CD14-positive monocyte (primary cell): Measurements from ENCODE around the gene NEK10. TPM values are rescaled to one million over a fixed set of nuclear protein-coding genes. Genes with fewer than 3 reads are reported as not detected.

Source experiments
- DNase-seq, 3 donors: peaks; one replicate each; pipeline ENCODE4 v3.0.0-alpha.2; 2011 to 2022
- H2AFZ ChIP-seq: 2 replicates; pipeline ENCODE4 v1.6.0; 2012; ENCODE audit warnings: mild to moderate bottlenecking, low read depth, low read length, inconsistent platforms; ENCODE audit not compliant: insufficient read depth, poor library complexity, severe bottlenecking
- H3K27ac ChIP-seq, 2 donors: 1 replicate in 1 of 2; 2 replicates in 1 of 2; pipeline ENCODE4 v1.5.1; 2012 to 2013; ENCODE audit warnings: low read length in 2 of 2, control low read depth in 1 of 2, inconsistent platforms in 1 of 2, low read depth in 1 of 2, mild to moderate bottlenecking in 1 of 2
- H3K27me3 ChIP-seq, 2 donors: one replicate each; pipeline versions ENCODE4 v1.6.0 to v1.6.1; 2011 to 2013; ENCODE audit warnings: low read length in 2 of 2; ENCODE audit not compliant: control insufficient read depth in 2 of 2, insufficient read depth in 2 of 2
- H3K36me3 ChIP-seq, 2 donors: replicated peaks in 1 of 2; 1 replicate in 1 of 2; 2 replicates in 1 of 2; pipeline versions ENCODE4 v1.5.1 to v1.6.1; 2012 to 2013; ENCODE audit warnings: low read length in 2 of 2, control low read depth in 1 of 2, inconsistent platforms in 1 of 2, mild to moderate bottlenecking in 1 of 2; ENCODE audit not compliant: insufficient read depth in 2 of 2, control insufficient read depth in 1 of 2
- H3K4me1 ChIP-seq, 2 donors: 1 replicate in 1 of 2; 2 replicates in 1 of 2; pipeline versions ENCODE4 v1.5.1 to v1.6.1; 2012 to 2013; ENCODE audit warnings: low read length in 2 of 2, control low read depth in 1 of 2, inconsistent platforms in 1 of 2, mild to moderate bottlenecking in 1 of 2, moderate library complexity in 1 of 2; ENCODE audit not compliant: insufficient read depth in 2 of 2, control insufficient read depth in 1 of 2
- H3K4me2 ChIP-seq: replicated peaks from 2 replicates; pipeline ENCODE3; 2012; ENCODE audit warnings: low read length, moderate library complexity, mild to moderate bottlenecking; ENCODE audit not compliant: poor library complexity, severe bottlenecking; ENCODE audit errors: extremely low read depth
- H3K4me3 ChIP-seq, 3 experiments: fragments of 200-600 bp in 1 of 3; sonication (generic) in 1 of 3; replicated peaks in 1 of 3; 1 replicate in 2 of 3; 2 replicates in 1 of 3; pipeline ENCODE4 v1.5.1; 2011 to 2013; ENCODE audit warnings: low read length in 3 of 3, mild to moderate bottlenecking in 3 of 3, control low read depth in 2 of 3, low read depth in 2 of 3, inconsistent platforms in 1 of 3, moderate library complexity in 1 of 3
- H3K79me2 ChIP-seq: 2 replicates; pipeline ENCODE4 v1.6.0; 2012; ENCODE audit warnings: mild to moderate bottlenecking, control low read depth, inconsistent platforms, low read length, moderate library complexity; ENCODE audit not compliant: insufficient read depth
- H3K9ac ChIP-seq: 2 replicates; pipeline ENCODE4 v1.6.0; 2017; ENCODE audit warnings: low read length, mild to moderate bottlenecking; ENCODE audit not compliant: insufficient read depth, poor library complexity, severe bottlenecking
- H3K9me3 ChIP-seq, 2 donors: replicated peaks in 1 of 2; 1 replicate in 1 of 2; 2 replicates in 1 of 2; pipeline versions ENCODE4 v1.5.1 to v1.6.1; 2012 to 2013; ENCODE audit warnings: low read length in 2 of 2, control low read depth in 1 of 2; ENCODE audit not compliant: control insufficient read depth in 1 of 2, insufficient read depth in 1 of 2
- H4K20me1 ChIP-seq: 2 replicates; pipeline ENCODE4 v1.6.0; 2012; ENCODE audit warnings: mild to moderate bottlenecking, low read length, control low read depth, moderate library complexity; ENCODE audit not compliant: insufficient read depth
- H3K27ac Mint-ChIP-seq, 7 donors: one replicate each; pipeline ENCODE4 v1.8.0; 2020; ENCODE audit warnings: mild to moderate bottlenecking in 7 of 7, mixed read lengths in 7 of 7, moderate library complexity in 6 of 7, inconsistent platforms in 2 of 7
- H3K27me3 Mint-ChIP-seq, 3 donors: one replicate each; pipeline ENCODE4 v1.8.0; 2021 to 2022; ENCODE audit warnings: low read depth in 3 of 3, mild to moderate bottlenecking in 3 of 3, mixed read lengths in 3 of 3, moderate library complexity in 3 of 3, inconsistent platforms in 1 of 3
- H3K36me3 Mint-ChIP-seq, 2 donors: one replicate each; pipeline ENCODE4 v1.8.0; 2020; ENCODE audit warnings: mixed read lengths in 2 of 2, inconsistent platforms in 1 of 2, mild to moderate bottlenecking in 1 of 2
- H3K4me1 Mint-ChIP-seq: one replicate; pipeline ENCODE4 v1.8.0; 2020; ENCODE audit warnings: mild to moderate bottlenecking, mixed read lengths
- H3K4me3 Mint-ChIP-seq, 2 donors: one replicate each; pipeline ENCODE4 v1.8.0; 2020; ENCODE audit warnings: mild to moderate bottlenecking in 2 of 2, mixed read lengths in 2 of 2, moderate library complexity in 1 of 2
- H3K9me3 Mint-ChIP-seq, 7 donors: one replicate each; pipeline ENCODE4 v1.8.0; 2020 to 2022; ENCODE audit warnings: mixed read lengths in 7 of 7, mild to moderate bottlenecking in 6 of 7, moderate library complexity in 6 of 7, inconsistent platforms in 2 of 7
- CTCF ChIP-seq: fragments of 200-600 bp; IDR thresholded peaks from one replicate; pipeline ENCODE4 v1.8.0; 2022; ENCODE audit warnings: antibody characterized with exemption, mild to moderate bottlenecking
- WGBS: methylation state at CpG from one replicate; pipeline ENCODE4 v1.1.5; 2013; ENCODE audit warnings: missing lambda C conversion rate; ENCODE audit not compliant: insufficient coverage; 5-methylcytosine and 5-hydroxymethylcytosine counted together
- intact Hi-C, 2 donors: fragments of 100-400 bp; cut with micrococcal nuclease; formaldehyde crosslinking; loops; one replicate each; pipeline versions ENCODE4 v1.15.0 to v1.15.1; 2023
- polyA plus RNA-seq, 3 donors: library from polyadenylated mRNA; depleted of rRNA in 1 of 3; unstranded in 2 of 3; stranded (reverse) in 1 of 3; fragments of 300-500 nt in 2 of 3; fragments of >200 nt in 1 of 3; fragmentation: Illumina TruSeq in 2 of 3; gene quantifications; 1 replicate in 2 of 3; 2 replicates in 1 of 3; pipeline ENCODE4 v1.2.3, GENCODE V29; 2012 to 2021

The NEK10 gene
- polyA plus RNA-seq, 3 donors = not detected

DNA sequence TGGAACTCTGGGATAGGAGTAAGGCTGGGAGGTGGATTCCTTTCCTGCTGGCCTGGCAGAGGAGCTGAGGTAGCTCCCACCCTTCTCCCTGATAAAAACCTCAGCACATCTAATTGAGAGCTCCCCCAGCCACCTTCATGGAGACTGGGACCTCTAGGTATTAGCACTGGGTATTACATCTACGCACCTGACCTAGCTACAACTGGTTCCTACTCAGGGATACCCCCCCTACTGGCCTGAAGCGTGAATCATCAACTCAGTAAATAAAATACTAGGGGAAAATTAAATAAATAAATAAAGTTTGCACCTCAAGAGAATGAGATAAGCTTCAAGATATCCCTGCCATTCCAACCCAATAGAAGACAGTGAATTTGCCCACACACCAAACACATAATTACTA, 140.4 kb downstream of the NEK10 start:
- TF ChIP-seq CTCF = no peak
- H3K27ac ChIP-seq = no peak overlapping the region
- DNase-seq = no peak
- H3K4me2 ChIP-seq = no peak overlapping the region
- no peaks in the 10 kb centered on the region for H3K27me3 ChIP-seq
- no peak overlapping the region for H3K27ac Mint-ChIP-seq
- intact Hi-C loops = no loop called here
- H3K27me3 Mint-ChIP-seq = no peaks in the 10 kb centered on the region
- H3K9me3 Mint-ChIP-seq = peaks cover 0 to 29% (median 10%) of the 10 kb centered on the region in 7 donors
- no peak overlapping the region for H3K4me3 ChIP-seq
- peaks cover 8 to 10% of the 10 kb centered on the region in 2 donors for H3K9me3 ChIP-seq
- no peaks in the 10 kb centered on the region for H3K79me2 ChIP-seq
- H3K36me3 ChIP-seq = no peaks in the 10 kb centered on the region
- no peak overlapping the region for H3K4me3 Mint-ChIP-seq
- no CpG with 5 or more reads among the region's 2 CpGs for WGBS
- no peaks in the 10 kb centered on the region for H3K4me1 Mint-ChIP-seq
- H3K36me3 Mint-ChIP-seq = no peaks in the 10 kb centered on the region
- no peak overlapping the region for H2AFZ ChIP-seq
- H3K4me1 ChIP-seq = no peaks in the 10 kb centered on the region
- H3K9ac ChIP-seq = no peak overlapping the region
- H4K20me1 ChIP-seq = no peaks in the 10 kb centered on the region

DNA sequence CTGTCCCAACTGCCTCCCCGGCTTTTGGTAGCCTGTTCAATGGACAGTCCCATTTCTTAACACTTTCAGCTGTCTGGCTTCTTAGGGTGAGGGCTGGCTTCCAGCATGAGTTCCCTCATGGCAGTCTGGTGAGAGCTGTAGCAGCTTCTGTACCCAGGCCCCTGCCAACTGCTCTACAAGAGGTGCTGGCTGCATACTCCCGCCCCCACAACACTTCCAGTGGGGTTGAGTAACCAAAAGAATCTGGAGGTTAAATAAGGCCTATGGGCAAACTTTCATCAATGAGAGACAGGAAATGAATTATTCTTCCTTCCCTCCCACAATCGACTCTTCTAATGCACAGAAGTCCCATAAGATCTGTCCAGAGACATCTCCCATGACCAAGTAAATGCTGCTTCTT, 145.0 kb downstream of the NEK10 start:
- H3K9ac ChIP-seq = no peak overlapping the region
- no peak overlapping the region for H3K4me3 Mint-ChIP-seq
- no peak for TF ChIP-seq CTCF
- peaks cover 0 to 1% (median 0%) of the 10 kb centered on the region in 3 donors for H3K27me3 Mint-ChIP-seq
- H3K79me2 ChIP-seq = no peaks in the 10 kb centered on the region
- H3K36me3 ChIP-seq = no peaks in the 10 kb centered on the region
- H3K9me3 Mint-ChIP-seq = peaks cover 0 to 8% (median 5%) of the 10 kb centered on the region in 7 donors
- H3K27me3 ChIP-seq = no peaks in the 10 kb centered on the region
- H3K27ac Mint-ChIP-seq = no peak overlapping the region
- H3K4me3 ChIP-seq = no peak overlapping the region
- H4K20me1 ChIP-seq = no peaks in the 10 kb centered on the region
- H3K9me3 ChIP-seq = peaks cover 0 to 10% of the 10 kb centered on the region in 2 donors
- no peaks in the 10 kb centered on the region for H3K4me1 Mint-ChIP-seq
- H3K27ac ChIP-seq = no peak overlapping the region
- H3K4me2 ChIP-seq = no peak overlapping the region
- no peak for DNase-seq
- intact Hi-C loops = no loop called here
- 67% methylated on average over 1 of the region's 3 CpGs for WGBS
- no peaks in the 10 kb centered on the region for H3K4me1 ChIP-seq
- no peak overlapping the region for H2AFZ ChIP-seq
- H3K36me3 Mint-ChIP-seq = no peaks in the 10 kb centered on the region
